MM.1S (cell line): ENCODE measurements around the gene FAM162A.

Source experiments
- DNase-seq: peaks from one replicate; pipeline ENCODE4 v3.0.0-alpha.2; 2015
- H2AFZ ChIP-seq: fragments of 300-600 bp; sonication (generic); 2 replicates; pipeline ENCODE4 v1.6.0; 2016; ENCODE audit warnings: antibody characterized with exemption, low read length
- H3F3A ChIP-seq: fragments of 300-600 bp; sonication (generic); 2 replicates; pipeline ENCODE4 v1.6.1; 2016; ENCODE audit warnings: mild to moderate bottlenecking, antibody characterized with exemption, low read length, moderate library complexity, mixed read lengths; ENCODE audit not compliant: insufficient read depth
- H3K27ac ChIP-seq: fragments of 300-600 bp; sonication (generic); 2 replicates; pipeline ENCODE4 v1.5.1; 2016; ENCODE audit warnings: mild to moderate bottlenecking, low read length
- H3K27me3 ChIP-seq: fragments of 300-600 bp; sonication (generic); replicated peaks from 2 replicates; pipeline ENCODE4 v1.6.0; 2016; ENCODE audit warnings: low read length; ENCODE audit not compliant: insufficient read depth
- H3K36me3 ChIP-seq: fragments of 300-600 bp; sonication (generic); replicated peaks from 2 replicates; pipeline ENCODE4 v1.6.1; 2016; ENCODE audit warnings: mild to moderate bottlenecking, low read length, mixed read lengths; ENCODE audit not compliant: insufficient read depth
- H3K4me1 ChIP-seq: fragments of 300-600 bp; sonication (generic); 2 replicates; pipeline ENCODE4 v1.6.1; 2016; ENCODE audit warnings: low read length, mixed read lengths
- H3K4me2 ChIP-seq: fragments of 300-600 bp; sonication (generic); 2 replicates; pipeline ENCODE4 v1.6.0; 2016; ENCODE audit warnings: low read depth, low read length
- H3K4me3 ChIP-seq: fragments of 300-600 bp; sonication (generic); 2 replicates; pipeline ENCODE4 v1.5.1; 2016; ENCODE audit warnings: low read length, mixed read lengths
- H3K79me2 ChIP-seq: fragments of 300-600 bp; sonication (generic); 2 replicates; pipeline ENCODE4 v1.6.1; 2016; ENCODE audit warnings: mixed run types, low read length, mixed read lengths
- H3K9ac ChIP-seq: fragments of 300-600 bp; sonication (generic); 2 replicates; pipeline ENCODE4 v1.6.1; 2016; ENCODE audit warnings: low read length, mixed read lengths
- H3K9me2 ChIP-seq: fragments of 300-600 bp; sonication (generic); replicated peaks from 2 replicates; pipeline ENCODE4 v1.6.1; 2016; ENCODE audit warnings: mild to moderate bottlenecking, low read length, mixed read lengths; ENCODE audit not compliant: insufficient read depth
- H3K9me3 ChIP-seq: fragments of 300-600 bp; sonication (generic); replicated peaks from 2 replicates; pipeline ENCODE4 v1.6.1; 2016; ENCODE audit warnings: mild to moderate bottlenecking, low read length, mixed read lengths; ENCODE audit not compliant: insufficient read depth
- H4K20me1 ChIP-seq: fragments of 300-600 bp; sonication (generic); 2 replicates; pipeline ENCODE4 v1.6.1; 2016; ENCODE audit warnings: mild to moderate bottlenecking, low read length, moderate library complexity, mixed read lengths; ENCODE audit not compliant: insufficient read depth
- CTCF ChIP-seq: fragments of 300-600 bp; sonication (generic); IDR thresholded peaks from 2 replicates; pipeline ENCODE4 v1.5.1; 2016; ENCODE audit warnings: antibody characterized with exemption, low read length, mixed read lengths
- EZH2 ChIP-seq: fragments of 300-600 bp; sonication (generic); optimal IDR thresholded peaks from 2 replicates; pipeline ENCODE3; 2017; ENCODE audit warnings: low read depth, mild to moderate bottlenecking, antibody characterized with exemption, low read length, mixed read lengths
- EZH2phosphoT487 ChIP-seq: fragments of 300-600 bp; sonication (generic); IDR thresholded peaks from 2 replicates; pipeline ENCODE4 v1.6.1; 2018; ENCODE audit warnings: antibody characterized with exemption, low read length

FAM162A gene

DNA sequence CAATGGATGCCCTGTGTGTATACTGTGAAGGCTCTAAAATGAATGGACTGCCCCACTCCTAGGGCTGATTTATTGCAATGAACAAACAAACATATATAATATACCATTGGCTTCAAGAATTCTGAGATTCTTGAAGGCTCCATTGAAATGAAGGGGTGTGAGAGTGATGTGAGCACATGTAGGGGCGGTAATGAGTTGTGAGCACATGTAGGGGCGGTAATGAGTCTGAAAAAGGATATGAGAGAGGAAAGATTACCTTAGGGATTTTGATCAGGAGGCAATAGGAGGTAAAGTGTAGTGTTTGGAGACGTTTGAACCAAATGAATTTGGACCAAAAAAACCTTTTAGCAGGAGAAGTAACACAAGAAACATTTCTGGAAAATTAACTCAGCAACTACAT is 3.7 kb downstream of the FAM162A start:
- H3K9ac ChIP-seq = no peak overlapping the region
- no peak overlapping the region for H2AFZ ChIP-seq
- H3K27me3 ChIP-seq = no peaks in the 10 kb centered on the region
- H3K9me3 ChIP-seq = no peaks in the 10 kb centered on the region
- no peaks in the 10 kb centered on the region for H3K36me3 ChIP-seq
- H3K4me3 ChIP-seq = no peak overlapping the region
- no peaks in the 10 kb centered on the region for H3K9me2 ChIP-seq
- H4K20me1 ChIP-seq = no peaks in the 10 kb centered on the region
- H3K79me2 ChIP-seq = peaks cover 24% of the 10 kb centered on the region
- no peaks in the 10 kb centered on the region for H3K4me1 ChIP-seq
- H3F3A ChIP-seq = peaks cover 5% of the 10 kb centered on the region
- H3K27ac ChIP-seq = no peak overlapping the region
- TF ChIP-seq EZH2phosphoT487 = no peak
- TF ChIP-seq CTCF = no peak
- TF ChIP-seq EZH2 = no peak
- no peak for DNase-seq
- no peak overlapping the region for H3K4me2 ChIP-seq

DNA sequence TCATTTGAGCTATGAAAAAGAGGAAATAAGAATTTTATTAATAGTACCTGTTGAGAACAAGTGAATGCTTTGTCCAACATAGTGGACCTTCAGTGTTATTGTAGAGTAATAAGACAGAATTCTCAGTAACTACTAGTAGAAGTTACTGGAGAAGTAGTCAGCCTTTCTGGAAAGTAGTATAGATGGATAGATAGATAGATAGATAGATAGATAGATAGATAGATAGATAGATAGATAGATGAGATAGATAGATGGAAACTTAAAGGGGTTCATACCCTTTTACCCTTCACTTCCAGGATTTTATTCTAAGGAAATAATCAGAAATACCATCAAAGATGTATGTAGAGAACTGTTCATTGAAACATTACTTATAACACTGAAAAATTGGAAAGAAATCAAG is 5.2 kb downstream of the FAM162A start:
- Histone ChIP-seq H2AFZ (no peak overlapping the region), H3K79me2 (peaks cover 19% of the 10 kb centered on the region), H3K9me2 (no peaks in the 10 kb centered on the region), H3K4me2 (no peak overlapping the region), H3K9ac (no peak overlapping the region), H3K4me1 (no peaks in the 10 kb centered on the region), H3K9me3 (no peaks in the 10 kb centered on the region), H4K20me1 (no peaks in the 10 kb centered on the region), H3F3A (no peaks in the 10 kb centered on the region), H3K27ac (no peak overlapping the region), H3K27me3 (no peaks in the 10 kb centered on the region), H3K4me3 (no peak overlapping the region), H3K36me3 (no peaks in the 10 kb centered on the region)
- TF ChIP-seq CTCF (no peak), EZH2 (no peak), EZH2phosphoT487 (no peak)
- DNase-seq = no peak

GRCh38 chr3:122389892-122390291 is 5.9 kb downstream of the FAM162A start:
- H2AFZ ChIP-seq = no peak overlapping the region
- H3K9me3 ChIP-seq = no peaks in the 10 kb centered on the region
- no peak overlapping the region for H3K27ac ChIP-seq
- no peak overlapping the region for H3K9ac ChIP-seq
- DNase-seq = no peak
- TF ChIP-seq EZH2 (no peak), EZH2phosphoT487 (no peak), CTCF (no peak)
- no peak overlapping the region for H3K4me3 ChIP-seq
- no peaks in the 10 kb centered on the region for H4K20me1 ChIP-seq
- no peaks in the 10 kb centered on the region for H3K36me3 ChIP-seq
- peaks cover 14% of the 10 kb centered on the region for H3K79me2 ChIP-seq
- no peaks in the 10 kb centered on the region for H3K9me2 ChIP-seq
- no peaks in the 10 kb centered on the region for H3K27me3 ChIP-seq
- no peaks in the 10 kb centered on the region for H3K4me1 ChIP-seq
- no peaks in the 10 kb centered on the region for H3F3A ChIP-seq
- no peak overlapping the region for H3K4me2 ChIP-seq
